ENCODE data around the gene NEK11. TPM values are rescaled to one million over a fixed set of nuclear protein-coding genes. Genes with fewer than 3 reads are reported as not detected.

NEK11 gene
- total and polyA plus RNA-seq, 2 experiments from 2014 or later = 3.5 to 13.7 TPM

DNA sequence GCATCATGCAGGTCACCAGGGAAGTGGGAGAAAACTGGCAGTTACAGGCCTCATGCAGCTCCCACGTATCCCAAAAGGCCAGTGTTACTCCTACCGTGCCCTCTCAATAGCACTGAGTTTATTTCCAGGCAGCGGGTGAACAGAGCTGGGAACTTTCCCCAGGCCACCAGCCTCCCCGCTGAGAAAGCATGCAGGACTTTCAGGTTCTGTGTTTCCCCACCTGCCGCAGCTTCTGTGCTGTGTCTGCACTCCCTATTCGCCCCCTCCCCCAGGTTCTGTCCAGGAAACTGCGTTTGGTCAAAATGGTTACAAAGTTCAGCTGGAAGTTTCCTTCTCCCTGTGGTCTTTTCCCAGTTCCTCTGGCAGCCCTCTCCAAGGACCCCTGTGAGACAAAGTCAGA lies 21.4 kb downstream of the NEK11 start:
- Histone ChIP-seq H3K27me3 (no peaks in the 10 kb centered on the region), H3K79me2 (no peaks in the 10 kb centered on the region), H3K36me3 (replicated peaks; ENCODE audit: insufficient read depth, low read depth) (no peaks in the 10 kb centered on the region), H3K4me2 (no peak overlapping the region), H2AFZ (no peak overlapping the region), H3K27ac (no peak overlapping the region), H3K4me3 (no peak overlapping the region), H3K4me1 (ENCODE audit: insufficient read depth) (no peaks in the 10 kb centered on the region), H3K9me3 (ENCODE audit: low read depth) (no peaks in the 10 kb centered on the region), H3K9me2 (replicated peaks; ENCODE audit: insufficient read depth) (no peaks in the 10 kb centered on the region), H4K20me1 (ENCODE audit: insufficient read depth, poor library complexity, severe bottlenecking) (no peaks in the 10 kb centered on the region)
- no peak for TF ChIP-seq EZH2 (IDR thresholded peaks at IDR 0.05; ENCODE audit: borderline replicate concordance)
- TF ChIP-seq, protein P1, sequence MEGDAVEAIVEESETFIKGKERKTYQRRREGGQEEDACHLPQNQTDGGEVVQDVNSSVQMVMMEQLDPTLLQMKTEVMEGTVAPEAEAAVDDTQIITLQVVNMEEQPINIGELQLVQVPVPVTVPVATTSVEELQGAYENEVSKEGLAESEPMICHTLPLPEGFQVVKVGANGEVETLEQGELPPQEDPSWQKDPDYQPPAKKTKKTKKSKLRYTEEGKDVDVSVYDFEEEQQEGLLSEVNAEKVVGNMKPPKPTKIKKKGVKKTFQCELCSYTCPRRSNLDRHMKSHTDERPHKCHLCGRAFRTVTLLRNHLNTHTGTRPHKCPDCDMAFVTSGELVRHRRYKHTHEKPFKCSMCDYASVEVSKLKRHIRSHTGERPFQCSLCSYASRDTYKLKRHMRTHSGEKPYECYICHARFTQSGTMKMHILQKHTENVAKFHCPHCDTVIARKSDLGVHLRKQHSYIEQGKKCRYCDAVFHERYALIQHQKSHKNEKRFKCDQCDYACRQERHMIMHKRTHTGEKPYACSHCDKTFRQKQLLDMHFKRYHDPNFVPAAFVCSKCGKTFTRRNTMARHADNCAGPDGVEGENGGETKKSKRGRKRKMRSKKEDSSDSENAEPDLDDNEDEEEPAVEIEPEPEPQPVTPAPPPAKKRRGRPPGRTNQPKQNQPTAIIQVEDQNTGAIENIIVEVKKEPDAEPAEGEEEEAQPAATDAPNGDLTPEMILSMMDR (IDR thresholded peaks at IDR 0.05; ENCODE audit: poor library complexity) = no peak
- no peak for TF ChIP-seq EZH2phosphoT487 (IDR thresholded peaks at IDR 0.05; ENCODE audit: low read depth, severe bottlenecking, unreplicated experiment)
- DNase-seq (ENCODE audit: low spot score) = no peak
- WGBS (ENCODE audit: low lambda C conversion rate, missing lambda C conversion rate) = 65% methylated on average over 7 of the region's 7 CpGs

DNA sequence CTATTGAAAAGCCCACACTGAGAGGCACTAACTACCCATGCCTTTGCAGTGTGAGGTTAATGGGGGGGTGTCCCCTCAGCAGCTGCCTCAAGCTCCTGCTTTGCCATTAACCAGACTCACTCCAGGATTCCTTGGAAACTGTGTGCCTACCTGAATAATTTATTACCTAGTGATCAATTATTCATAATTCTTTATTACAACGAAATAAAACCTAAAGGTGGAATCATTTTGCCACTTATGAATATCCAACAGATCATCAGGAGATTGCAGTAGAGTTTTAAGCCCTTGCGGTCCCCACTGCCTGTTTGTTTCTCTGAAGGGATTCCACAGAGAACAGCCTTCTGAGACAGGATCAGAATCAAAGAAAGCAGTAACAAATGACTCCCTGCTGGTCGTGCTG lies 23.3 kb downstream of the NEK11 start:
- no peaks in the 10 kb centered on the region for H3K4me1 ChIP-seq (ENCODE audit: insufficient read depth)
- no peak overlapping the region for H3K4me3 ChIP-seq
- TF ChIP-seq EZH2phosphoT487 (IDR thresholded peaks at IDR 0.05; ENCODE audit: low read depth, severe bottlenecking, unreplicated experiment) (no peak), EZH2 (IDR thresholded peaks at IDR 0.05; ENCODE audit: borderline replicate concordance) (no peak)
- TF ChIP-seq, protein P1 (IDR thresholded peaks at IDR 0.05; ENCODE audit: poor library complexity) = no peak
- 80% methylated on average over 3 of the region's 3 CpGs for WGBS (ENCODE audit: low lambda C conversion rate, missing lambda C conversion rate)
- no peaks in the 10 kb centered on the region for H3K36me3 ChIP-seq (replicated peaks; ENCODE audit: insufficient read depth, low read depth)
- no peak for DNase-seq (ENCODE audit: low spot score)
- no peak overlapping the region for H2AFZ ChIP-seq
- no peaks in the 10 kb centered on the region for H3K9me3 ChIP-seq (ENCODE audit: low read depth)
- H3K9me2 ChIP-seq (replicated peaks; ENCODE audit: insufficient read depth) = no peaks in the 10 kb centered on the region
- H3K79me2 ChIP-seq = no peaks in the 10 kb centered on the region
- H4K20me1 ChIP-seq (ENCODE audit: insufficient read depth, poor library complexity, severe bottlenecking) = no peaks in the 10 kb centered on the region
- no peak overlapping the region for H3K4me2 ChIP-seq
- no peak overlapping the region for H3K27ac ChIP-seq
- no peaks in the 10 kb centered on the region for H3K27me3 ChIP-seq

DNA sequence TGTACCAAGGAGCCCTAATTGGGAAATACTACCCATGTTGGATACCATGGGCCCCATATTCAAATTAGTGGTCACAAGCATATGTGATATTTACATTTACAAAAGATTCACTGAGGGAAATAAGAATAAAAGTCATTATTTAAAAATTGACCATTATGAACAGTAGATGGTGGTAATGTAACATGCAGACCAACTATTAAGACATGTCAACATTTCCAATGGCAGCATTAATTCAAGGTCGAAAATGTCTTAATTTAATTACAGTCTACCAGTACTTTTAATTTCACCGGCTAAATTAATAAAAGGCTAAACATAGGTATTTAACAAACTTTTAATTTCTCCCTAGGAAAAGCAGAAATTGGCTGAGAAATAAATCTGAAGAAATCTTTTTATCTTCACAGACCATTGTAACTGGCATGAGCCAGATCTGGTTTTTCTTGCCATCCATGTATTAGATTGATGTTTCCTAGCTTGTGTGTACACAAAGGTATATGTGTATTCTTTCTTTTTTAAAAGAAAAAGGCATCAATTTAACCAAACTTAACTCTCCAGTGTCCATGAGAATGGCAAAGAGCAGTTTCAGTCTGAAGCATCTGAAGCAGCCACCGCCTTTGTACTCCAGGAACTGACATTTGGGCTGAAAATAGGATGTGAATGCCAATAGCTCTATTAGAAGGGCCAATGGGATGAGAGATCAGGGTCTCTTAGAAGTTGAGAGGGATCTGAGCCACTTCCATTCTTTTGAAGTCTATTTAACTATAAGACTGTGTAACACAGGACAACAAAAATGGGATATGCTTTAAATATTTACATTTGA lies 26.6 kb downstream of the NEK11 start:
- no peaks in the 10 kb centered on the region for H4K20me1 ChIP-seq (ENCODE audit: insufficient read depth, poor library complexity, severe bottlenecking)
- H3K9me3 ChIP-seq (ENCODE audit: low read depth) = no peaks in the 10 kb centered on the region
- no peaks in the 10 kb centered on the region for H3K4me1 ChIP-seq (ENCODE audit: insufficient read depth)
- no peak overlapping the region for H2AFZ ChIP-seq
- no peaks in the 10 kb centered on the region for H3K9me2 ChIP-seq (replicated peaks; ENCODE audit: insufficient read depth)
- no peaks in the 10 kb centered on the region for H3K36me3 ChIP-seq (replicated peaks; ENCODE audit: insufficient read depth, low read depth)
- no peak overlapping the region for H3K4me2 ChIP-seq
- no peak for DNase-seq (ENCODE audit: low spot score)
- TF ChIP-seq EZH2 (IDR thresholded peaks at IDR 0.05; ENCODE audit: borderline replicate concordance) = no peak
- no peak for TF ChIP-seq EZH2phosphoT487 (IDR thresholded peaks at IDR 0.05; ENCODE audit: low read depth, severe bottlenecking, unreplicated experiment)
- TF ChIP-seq, protein P1 (IDR thresholded peaks at IDR 0.05; ENCODE audit: poor library complexity) = peak; percentile 33
- H3K27ac ChIP-seq = no peak overlapping the region
- no peak overlapping the region for H3K4me3 ChIP-seq
- 94% methylated on average over 3 of the region's 3 CpGs for WGBS (ENCODE audit: low lambda C conversion rate, missing lambda C conversion rate)
- H3K79me2 ChIP-seq = no peaks in the 10 kb centered on the region
- H3K27me3 ChIP-seq = no peaks in the 10 kb centered on the region
